ENCODE results near the gene MUC6.

The MUC6 gene

DNA sequence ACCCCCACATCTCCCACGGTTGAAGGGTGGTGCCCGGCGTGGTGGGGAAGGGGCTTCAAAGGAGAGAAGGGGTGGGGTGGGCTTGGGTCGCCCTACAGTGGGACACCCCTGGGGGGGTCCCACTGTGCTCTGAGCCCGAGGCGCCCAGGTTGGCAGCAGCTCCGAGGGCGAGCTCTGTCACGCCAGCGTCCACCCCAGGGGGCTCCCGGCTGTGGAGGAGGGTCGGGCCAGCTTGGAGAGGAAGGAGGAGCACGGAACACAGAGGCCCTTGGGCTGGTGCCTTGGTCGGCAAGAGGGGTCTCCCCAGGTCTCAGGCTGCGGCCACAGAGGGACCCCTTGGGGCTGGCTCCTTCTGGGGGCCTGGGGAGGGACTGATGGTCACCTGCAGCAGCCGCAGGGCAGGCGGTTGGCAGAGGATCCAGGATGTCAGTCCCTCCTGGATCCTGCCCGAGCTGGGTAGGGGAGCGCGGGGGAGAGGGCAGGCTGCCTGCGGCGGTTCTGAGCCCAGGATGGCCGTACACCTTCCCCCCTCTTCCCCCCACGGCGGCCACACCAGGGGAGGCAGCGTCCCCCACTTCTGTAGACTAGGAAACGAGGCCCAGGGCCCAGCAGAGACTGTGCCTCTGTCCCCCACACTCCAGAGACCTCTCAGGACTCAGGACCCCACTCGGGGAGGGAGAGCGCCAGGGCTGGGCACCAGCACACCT lies 788 bp downstream of the MUC6 start:
- Histone ChIP-seq H3K27ac (ENCODE audit: insufficient read depth, low read depth, low read length, poor library complexity, severe bottlenecking) (no peak overlapping the region), H3K4me3 (ENCODE audit: insufficient read depth, low read depth, low read length) (no peak overlapping the region), H3K4me1 (ENCODE audit: control insufficient read depth, insufficient read depth, low read length) (peaks cover 7% of the 10 kb centered on the region), H3K36me3 (ENCODE audit: control insufficient read depth, insufficient read depth, low read length) (no peaks in the 10 kb centered on the region), H3K9me3 (ENCODE audit: control insufficient read depth, low read length) (no peaks in the 10 kb centered on the region), H3K27me3 (ENCODE audit: control insufficient read depth, insufficient read depth, low read length, poor library complexity, severe bottlenecking) (no peaks in the 10 kb centered on the region)
- WGBS, 2 experiments: 90 to 92% methylated on average over 29 of the region's 29 CpGs

DNA sequence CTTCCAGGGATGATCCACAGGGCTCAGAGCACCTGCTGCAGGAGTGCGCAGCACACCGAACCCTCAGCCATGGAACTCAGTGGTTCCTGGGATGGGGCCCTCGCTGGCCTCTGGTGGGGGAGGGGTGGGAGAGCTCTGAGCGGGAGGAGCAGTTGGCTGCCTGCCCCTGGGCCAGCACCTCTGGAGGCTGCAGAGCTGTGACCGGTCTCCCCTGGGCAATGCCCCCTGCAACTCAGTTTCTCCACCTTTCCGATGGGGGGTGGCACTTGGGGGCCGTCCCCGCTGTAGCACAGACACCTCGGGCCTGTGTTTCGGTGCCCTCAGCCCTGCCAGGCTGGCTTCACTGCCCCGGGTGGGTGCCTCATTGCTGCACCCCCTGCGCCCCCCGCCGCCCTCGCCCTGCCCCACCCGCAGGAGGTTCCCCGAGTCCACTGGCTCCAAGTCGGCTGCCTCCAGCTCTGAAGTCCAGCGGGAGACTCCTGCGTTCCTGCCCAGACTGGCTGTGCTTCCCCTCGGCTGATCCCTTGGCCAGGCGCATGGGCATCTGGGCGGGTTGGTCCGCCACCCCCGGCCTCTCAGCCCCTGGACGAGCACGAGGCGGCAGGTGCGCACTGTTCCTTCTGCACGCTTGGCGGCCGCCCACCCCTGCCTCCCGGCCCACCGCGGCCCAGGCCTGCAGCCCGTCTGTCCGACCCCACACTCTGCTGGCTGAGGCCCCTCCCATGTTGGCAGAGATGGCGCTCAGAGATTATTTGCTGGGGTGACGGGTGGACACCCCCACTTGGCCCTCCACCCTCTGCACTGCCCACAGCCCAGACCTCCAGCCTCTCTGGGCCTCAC lies 1.8 kb downstream of the MUC6 start:
- Histone ChIP-seq H3K27me3 (ENCODE audit: control insufficient read depth, insufficient read depth, low read length, poor library complexity, severe bottlenecking) (no peaks in the 10 kb centered on the region), H3K4me3 (ENCODE audit: insufficient read depth, low read depth, low read length) (no peak overlapping the region), H3K36me3 (ENCODE audit: control insufficient read depth, insufficient read depth, low read length) (no peaks in the 10 kb centered on the region), H3K9me3 (ENCODE audit: control insufficient read depth, low read length) (no peaks in the 10 kb centered on the region), H3K4me1 (ENCODE audit: control insufficient read depth, insufficient read depth, low read length) (peaks cover 7% of the 10 kb centered on the region), H3K27ac (ENCODE audit: insufficient read depth, low read depth, low read length, poor library complexity, severe bottlenecking) (no peak overlapping the region)
- 88 to 91% methylated on average over 39 of the region's 39 CpGs for WGBS, 2 experiments

- H3K4me1 ChIP-seq (ENCODE audit: control insufficient read depth, insufficient read depth, low read length): peaks cover 7% of the 10 kb centered on the region
- no peak overlapping the region for H3K27ac ChIP-seq (ENCODE audit: insufficient read depth, low read depth, low read length, poor library complexity, severe bottlenecking)
- no peaks in the 10 kb centered on the region for H3K9me3 ChIP-seq (ENCODE audit: control insufficient read depth, low read length)
- WGBS, 2 experiments: 92 to 96% methylated on average over 8 of the region's 8 CpGs
- no peak overlapping the region for H3K4me3 ChIP-seq (ENCODE audit: insufficient read depth, low read depth, low read length)
- H3K27me3 ChIP-seq (ENCODE audit: control insufficient read depth, insufficient read depth, low read length, poor library complexity, severe bottlenecking): no peaks in the 10 kb centered on the region
- H3K36me3 ChIP-seq (ENCODE audit: control insufficient read depth, insufficient read depth, low read length): no peaks in the 10 kb centered on the region
These were observed 2.5 kb downstream of the MUC6 start for GRCh38 chr11:1034001-1034400.

DNA sequence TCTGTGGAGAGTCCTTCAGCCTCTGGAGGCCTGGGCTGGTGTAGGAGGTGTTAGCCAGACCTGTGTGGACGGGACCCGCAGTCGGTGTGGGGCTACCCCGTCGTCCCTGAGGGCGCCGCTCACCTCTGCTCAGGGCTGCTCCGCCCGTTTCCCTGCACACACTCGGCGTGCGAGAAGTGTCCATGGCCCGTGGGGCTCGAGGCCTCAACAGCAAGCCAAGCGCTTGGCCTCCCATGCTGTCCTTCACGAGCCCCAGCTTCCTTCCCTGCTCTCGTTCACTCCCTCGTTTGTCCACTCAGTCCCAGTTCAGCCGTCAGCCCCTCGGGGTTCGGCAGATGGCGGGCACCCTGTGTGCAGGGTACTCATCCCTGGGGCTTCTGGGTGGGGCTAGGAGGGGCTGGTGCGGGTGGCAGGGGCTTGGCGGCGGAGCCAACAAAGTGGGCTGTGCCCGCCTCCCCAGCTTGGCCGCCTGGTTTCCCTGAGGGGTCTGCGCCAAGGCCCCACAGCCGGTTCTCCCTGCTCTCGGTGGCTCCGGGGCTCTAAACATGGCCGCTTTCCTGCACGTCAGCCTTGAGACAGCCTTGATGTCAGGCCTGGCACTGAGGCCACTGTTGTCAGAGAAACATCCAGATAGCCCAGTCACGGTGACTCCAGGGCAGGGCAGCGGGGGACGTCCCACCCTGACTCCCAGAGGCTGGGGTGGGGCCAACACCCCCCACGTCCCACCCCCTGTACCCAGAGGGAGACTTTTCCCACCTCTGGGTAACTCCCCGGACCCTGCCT lies 3.3 kb downstream of the MUC6 start:
- 93% methylated on average over 38 of the region's 38 CpGs for WGBS, 2 experiments
- H3K4me1 ChIP-seq (ENCODE audit: control insufficient read depth, insufficient read depth, low read length): peaks cover 7% of the 10 kb centered on the region
- H3K4me3 ChIP-seq (ENCODE audit: insufficient read depth, low read depth, low read length): no peak overlapping the region
- H3K27me3 ChIP-seq (ENCODE audit: control insufficient read depth, insufficient read depth, low read length, poor library complexity, severe bottlenecking): no peaks in the 10 kb centered on the region
- no peak overlapping the region for H3K27ac ChIP-seq (ENCODE audit: insufficient read depth, low read depth, low read length, poor library complexity, severe bottlenecking)
- H3K9me3 ChIP-seq (ENCODE audit: control insufficient read depth, low read length): no peaks in the 10 kb centered on the region
- H3K36me3 ChIP-seq (ENCODE audit: control insufficient read depth, insufficient read depth, low read length): no peaks in the 10 kb centered on the region

DNA sequence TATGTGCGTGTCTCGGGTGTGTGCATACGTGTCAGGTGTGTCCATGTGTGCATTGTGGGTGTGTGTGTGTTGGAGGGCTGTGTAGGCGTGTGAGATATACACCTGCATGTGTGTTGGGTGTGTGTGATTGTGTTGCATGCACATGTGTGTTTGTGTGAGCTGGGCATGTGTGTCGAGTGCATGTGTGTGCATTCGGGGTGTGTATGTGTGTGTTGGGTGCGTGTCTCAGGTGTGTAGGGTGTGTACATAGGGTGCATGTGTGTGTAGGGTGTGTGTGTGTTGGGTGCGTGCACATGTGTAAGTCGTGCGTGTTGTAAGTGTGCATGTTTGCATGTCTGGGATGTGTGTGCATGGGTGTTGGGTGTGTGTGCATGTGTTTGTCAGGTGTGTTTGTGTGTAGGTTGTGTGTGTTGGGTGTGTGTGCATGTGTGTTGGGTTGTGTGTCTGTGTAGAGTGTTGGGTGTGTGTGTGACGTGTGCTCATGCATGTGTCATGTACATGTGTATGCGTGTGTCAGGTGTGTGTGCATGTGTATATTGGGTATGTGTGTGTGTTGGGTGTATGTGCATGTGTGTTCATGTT lies 4.1 kb downstream of the MUC6 start:
- H3K9me3 ChIP-seq (ENCODE audit: control insufficient read depth, low read length): no peaks in the 10 kb centered on the region
- no peaks in the 10 kb centered on the region for H3K27me3 ChIP-seq (ENCODE audit: control insufficient read depth, insufficient read depth, low read length, poor library complexity, severe bottlenecking)
- no peak overlapping the region for H3K4me3 ChIP-seq (ENCODE audit: insufficient read depth, low read depth, low read length)
- WGBS, 2 experiments: 90 to 91% methylated on average over 12 of the region's 12 CpGs
- H3K4me1 ChIP-seq (ENCODE audit: control insufficient read depth, insufficient read depth, low read length): peaks cover 7% of the 10 kb centered on the region
- H3K36me3 ChIP-seq (ENCODE audit: control insufficient read depth, insufficient read depth, low read length): no peaks in the 10 kb centered on the region
- H3K27ac ChIP-seq (ENCODE audit: insufficient read depth, low read depth, low read length, poor library complexity, severe bottlenecking): no peak overlapping the region

DNA sequence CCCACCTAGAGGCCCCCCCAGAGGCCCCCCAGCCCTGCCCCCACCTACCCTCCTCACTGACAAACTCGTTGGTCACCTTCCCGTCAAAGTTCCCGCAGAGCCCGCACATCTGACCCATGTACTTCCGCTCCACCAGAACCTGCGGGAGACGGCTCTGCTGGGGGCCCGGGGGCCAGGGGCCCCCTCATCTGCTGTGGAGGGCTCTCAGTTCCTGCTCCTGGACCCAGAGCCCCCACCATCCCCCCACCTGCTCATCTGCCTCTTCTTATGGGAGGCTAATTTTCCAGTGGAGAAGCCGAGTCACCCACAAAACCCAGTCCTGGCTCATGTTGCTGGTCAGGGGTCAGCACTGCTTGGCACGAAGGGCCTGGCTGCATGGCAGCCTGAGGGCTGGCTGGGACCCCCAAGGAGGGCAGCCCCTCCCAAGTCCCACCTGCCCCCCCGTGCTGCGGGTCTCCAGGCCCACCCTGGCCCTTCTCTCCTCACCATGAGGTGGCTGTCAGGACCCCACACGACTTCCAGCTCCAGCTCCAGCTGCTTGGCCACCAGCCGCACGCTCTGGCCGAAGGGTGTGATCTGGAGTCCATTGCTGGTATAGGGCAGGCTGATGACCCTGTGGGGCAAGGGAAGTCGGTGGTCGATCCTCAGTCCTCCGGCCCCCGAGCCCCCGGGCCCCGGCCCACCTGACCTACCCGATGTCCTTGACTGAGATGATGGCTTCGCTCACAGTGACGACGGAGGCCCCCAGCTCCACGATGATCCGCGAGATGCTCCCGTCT lies 5.2 kb downstream of the MUC6 start:
- Histone ChIP-seq H3K36me3 (ENCODE audit: control insufficient read depth, insufficient read depth, low read length) (no peaks in the 10 kb centered on the region), H3K4me3 (ENCODE audit: insufficient read depth, low read depth, low read length) (no peak overlapping the region), H3K9me3 (ENCODE audit: control insufficient read depth, low read length) (no peaks in the 10 kb centered on the region), H3K27ac (ENCODE audit: insufficient read depth, low read depth, low read length, poor library complexity, severe bottlenecking) (no peak overlapping the region), H3K27me3 (ENCODE audit: control insufficient read depth, insufficient read depth, low read length, poor library complexity, severe bottlenecking) (no peaks in the 10 kb centered on the region), H3K4me1 (ENCODE audit: control insufficient read depth, insufficient read depth, low read length) (peaks cover 7% of the 10 kb centered on the region)
- 94 to 95% methylated on average over 30 of the region's 30 CpGs for WGBS, 2 experiments

DNA sequence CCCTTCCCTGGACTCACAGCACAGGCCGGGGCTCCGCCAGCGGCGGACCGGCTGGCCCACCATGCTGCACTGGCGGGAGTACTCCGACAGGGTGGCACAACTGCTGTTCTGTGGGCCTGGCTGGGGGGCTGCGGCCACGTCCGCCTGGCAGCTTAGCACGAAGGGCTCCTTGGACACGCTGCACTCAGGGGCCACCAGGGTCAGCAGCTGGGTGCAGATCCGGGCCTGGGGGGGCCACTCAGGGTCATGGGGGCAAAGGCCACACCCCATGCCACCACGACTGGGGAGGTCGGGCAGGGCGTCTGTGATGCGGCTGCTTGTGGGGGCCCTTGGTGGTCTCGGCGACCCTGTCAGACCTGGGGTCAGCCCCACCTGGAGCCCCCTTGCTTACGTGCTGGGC lies 6.0 kb downstream of the MUC6 start:
- H3K9me3 ChIP-seq (ENCODE audit: control insufficient read depth, low read length): no peaks in the 10 kb centered on the region
- H3K27me3 ChIP-seq (ENCODE audit: control insufficient read depth, insufficient read depth, low read length, poor library complexity, severe bottlenecking): no peaks in the 10 kb centered on the region
- H3K4me1 ChIP-seq (ENCODE audit: control insufficient read depth, insufficient read depth, low read length): peaks cover 7% of the 10 kb centered on the region
- WGBS, 2 experiments: 90 to 91% methylated on average over 20 of the region's 20 CpGs
- H3K4me3 ChIP-seq (ENCODE audit: insufficient read depth, low read depth, low read length): no peak overlapping the region
- no peak overlapping the region for H3K27ac ChIP-seq (ENCODE audit: insufficient read depth, low read depth, low read length, poor library complexity, severe bottlenecking)
- no peaks in the 10 kb centered on the region for H3K36me3 ChIP-seq (ENCODE audit: control insufficient read depth, insufficient read depth, low read length)

- H3K36me3 ChIP-seq (ENCODE audit: control insufficient read depth, insufficient read depth, low read length): no peaks in the 10 kb centered on the region
- H3K27ac ChIP-seq (ENCODE audit: insufficient read depth, low read depth, low read length, poor library complexity, severe bottlenecking): no peak overlapping the region
- no peak overlapping the region for H3K4me3 ChIP-seq (ENCODE audit: insufficient read depth, low read depth, low read length)
- peaks cover 7% of the 10 kb centered on the region for H3K4me1 ChIP-seq (ENCODE audit: control insufficient read depth, insufficient read depth, low read length)
- no peaks in the 10 kb centered on the region for H3K9me3 ChIP-seq (ENCODE audit: control insufficient read depth, low read length)
- H3K27me3 ChIP-seq (ENCODE audit: control insufficient read depth, insufficient read depth, low read length, poor library complexity, severe bottlenecking): no peaks in the 10 kb centered on the region
- 94 to 95% methylated on average over 16 of the region's 16 CpGs for WGBS, 2 experiments
These were observed 6.4 kb downstream of the MUC6 start for GRCh38 chr11:1030086-1030485.

DNA sequence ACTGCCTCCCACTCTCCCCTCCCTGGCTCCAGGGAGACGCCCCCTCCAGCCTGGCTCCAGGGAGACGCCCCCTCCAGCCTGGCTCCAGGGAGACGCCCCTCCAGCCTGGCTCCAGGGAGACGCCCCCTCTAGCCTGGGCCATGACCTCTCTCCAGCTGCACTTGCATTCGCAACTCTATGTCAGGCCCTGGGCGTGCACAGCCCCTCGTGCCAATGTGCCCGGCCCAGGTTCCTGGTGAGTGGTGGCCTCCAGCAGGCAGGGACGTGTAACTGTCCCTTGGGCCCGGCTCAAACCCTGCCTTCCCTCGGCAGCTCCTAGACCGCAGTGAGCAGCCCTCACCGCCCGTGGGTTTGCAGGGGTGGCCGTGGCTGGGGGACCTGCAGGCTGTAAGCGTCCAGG lies 6.9 kb downstream of the MUC6 start:
- peaks cover 6% of the 10 kb centered on the region for H3K4me1 ChIP-seq (ENCODE audit: control insufficient read depth, insufficient read depth, low read length)
- no peak overlapping the region for H3K27ac ChIP-seq (ENCODE audit: insufficient read depth, low read depth, low read length, poor library complexity, severe bottlenecking)
- H3K36me3 ChIP-seq (ENCODE audit: control insufficient read depth, insufficient read depth, low read length): no peaks in the 10 kb centered on the region
- H3K4me3 ChIP-seq (ENCODE audit: insufficient read depth, low read depth, low read length): no peak overlapping the region
- 82 to 84% methylated on average over 16 of the region's 16 CpGs for WGBS, 2 experiments
- no peaks in the 10 kb centered on the region for H3K9me3 ChIP-seq (ENCODE audit: control insufficient read depth, low read length)
- H3K27me3 ChIP-seq (ENCODE audit: control insufficient read depth, insufficient read depth, low read length, poor library complexity, severe bottlenecking): no peaks in the 10 kb centered on the region

Data from ectodermal cell (in vitro differentiated cells).